Measurements from ENCODE around the gene TRIM44.

DNA sequence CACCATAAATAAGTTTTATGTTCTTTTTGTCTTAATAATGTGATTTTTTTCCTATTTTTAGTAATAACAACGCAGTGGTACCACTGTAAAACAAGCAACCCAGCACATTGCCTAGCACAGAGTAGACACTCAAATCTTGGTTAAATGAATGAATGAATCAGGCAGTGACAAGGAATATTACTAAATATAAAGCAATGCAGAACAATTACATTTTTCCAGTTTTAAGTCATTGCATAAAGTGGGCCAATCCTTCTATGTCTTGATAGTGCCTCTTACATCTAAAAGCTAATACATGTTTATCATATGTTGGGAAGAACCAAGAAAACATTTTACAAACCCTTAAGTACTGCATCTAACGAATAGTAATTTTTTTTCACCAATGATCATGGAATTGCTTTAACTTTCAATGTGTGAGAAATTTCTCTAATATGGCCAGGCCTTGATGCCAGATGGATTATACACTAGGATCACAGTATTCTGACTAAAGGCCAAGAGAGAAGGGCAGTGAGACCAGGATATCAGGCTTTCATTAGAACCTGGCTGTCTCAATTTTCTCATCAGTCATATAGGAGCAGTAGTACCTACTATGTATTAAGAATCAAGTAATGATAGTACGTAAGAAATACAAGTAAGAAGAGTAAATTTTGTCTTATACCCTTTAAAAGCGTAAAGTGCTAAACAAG lies 88.5 kb downstream of the TRIM44 start:
- TF ChIP-seq, protein P1, sequence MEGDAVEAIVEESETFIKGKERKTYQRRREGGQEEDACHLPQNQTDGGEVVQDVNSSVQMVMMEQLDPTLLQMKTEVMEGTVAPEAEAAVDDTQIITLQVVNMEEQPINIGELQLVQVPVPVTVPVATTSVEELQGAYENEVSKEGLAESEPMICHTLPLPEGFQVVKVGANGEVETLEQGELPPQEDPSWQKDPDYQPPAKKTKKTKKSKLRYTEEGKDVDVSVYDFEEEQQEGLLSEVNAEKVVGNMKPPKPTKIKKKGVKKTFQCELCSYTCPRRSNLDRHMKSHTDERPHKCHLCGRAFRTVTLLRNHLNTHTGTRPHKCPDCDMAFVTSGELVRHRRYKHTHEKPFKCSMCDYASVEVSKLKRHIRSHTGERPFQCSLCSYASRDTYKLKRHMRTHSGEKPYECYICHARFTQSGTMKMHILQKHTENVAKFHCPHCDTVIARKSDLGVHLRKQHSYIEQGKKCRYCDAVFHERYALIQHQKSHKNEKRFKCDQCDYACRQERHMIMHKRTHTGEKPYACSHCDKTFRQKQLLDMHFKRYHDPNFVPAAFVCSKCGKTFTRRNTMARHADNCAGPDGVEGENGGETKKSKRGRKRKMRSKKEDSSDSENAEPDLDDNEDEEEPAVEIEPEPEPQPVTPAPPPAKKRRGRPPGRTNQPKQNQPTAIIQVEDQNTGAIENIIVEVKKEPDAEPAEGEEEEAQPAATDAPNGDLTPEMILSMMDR (IDR thresholded peaks at IDR 0.05) = no peak
- TF ChIP-seq POLR2A (IDR thresholded peaks at IDR 0.05) = no peak

Measured in right lobe of liver (tissue), 4 donors.